CD14-positive monocyte (primary cell): Measurements from ENCODE around the gene OGDHL. TPM values are rescaled to one million over a fixed set of nuclear protein-coding genes. Genes with fewer than 3 reads are reported as not detected.

ENCODE experiments used
- DNase-seq, 3 donors: peaks; one replicate each; pipeline ENCODE4 v3.0.0-alpha.2; 2011 to 2022
- H2AFZ ChIP-seq: 2 replicates; pipeline ENCODE4 v1.6.0; 2012; ENCODE audit warnings: mild to moderate bottlenecking, low read depth, low read length, inconsistent platforms; ENCODE audit not compliant: insufficient read depth, poor library complexity, severe bottlenecking
- H3K27ac ChIP-seq, 2 donors: 1 replicate in 1 of 2; 2 replicates in 1 of 2; pipeline ENCODE4 v1.5.1; 2012 to 2013; ENCODE audit warnings: low read length in 2 of 2, control low read depth in 1 of 2, inconsistent platforms in 1 of 2, low read depth in 1 of 2, mild to moderate bottlenecking in 1 of 2
- H3K27me3 ChIP-seq, 2 donors: one replicate each; pipeline versions ENCODE4 v1.6.0 to v1.6.1; 2011 to 2013; ENCODE audit warnings: low read length in 2 of 2; ENCODE audit not compliant: control insufficient read depth in 2 of 2, insufficient read depth in 2 of 2
- H3K36me3 ChIP-seq, 2 donors: replicated peaks in 1 of 2; 1 replicate in 1 of 2; 2 replicates in 1 of 2; pipeline versions ENCODE4 v1.5.1 to v1.6.1; 2012 to 2013; ENCODE audit warnings: low read length in 2 of 2, control low read depth in 1 of 2, inconsistent platforms in 1 of 2, mild to moderate bottlenecking in 1 of 2; ENCODE audit not compliant: insufficient read depth in 2 of 2, control insufficient read depth in 1 of 2
- H3K4me1 ChIP-seq, 2 donors: 1 replicate in 1 of 2; 2 replicates in 1 of 2; pipeline versions ENCODE4 v1.5.1 to v1.6.1; 2012 to 2013; ENCODE audit warnings: low read length in 2 of 2, control low read depth in 1 of 2, inconsistent platforms in 1 of 2, mild to moderate bottlenecking in 1 of 2, moderate library complexity in 1 of 2; ENCODE audit not compliant: insufficient read depth in 2 of 2, control insufficient read depth in 1 of 2
- H3K4me2 ChIP-seq: replicated peaks from 2 replicates; pipeline ENCODE3; 2012; ENCODE audit warnings: low read length, moderate library complexity, mild to moderate bottlenecking; ENCODE audit not compliant: poor library complexity, severe bottlenecking; ENCODE audit errors: extremely low read depth
- H3K4me3 ChIP-seq, 3 experiments: fragments of 200-600 bp in 1 of 3; sonication (generic) in 1 of 3; replicated peaks in 1 of 3; 1 replicate in 2 of 3; 2 replicates in 1 of 3; pipeline ENCODE4 v1.5.1; 2011 to 2013; ENCODE audit warnings: low read length in 3 of 3, mild to moderate bottlenecking in 3 of 3, control low read depth in 2 of 3, low read depth in 2 of 3, inconsistent platforms in 1 of 3, moderate library complexity in 1 of 3
- H3K79me2 ChIP-seq: 2 replicates; pipeline ENCODE4 v1.6.0; 2012; ENCODE audit warnings: mild to moderate bottlenecking, control low read depth, inconsistent platforms, low read length, moderate library complexity; ENCODE audit not compliant: insufficient read depth
- H3K9ac ChIP-seq: 2 replicates; pipeline ENCODE4 v1.6.0; 2017; ENCODE audit warnings: low read length, mild to moderate bottlenecking; ENCODE audit not compliant: insufficient read depth, poor library complexity, severe bottlenecking
- H3K9me3 ChIP-seq, 2 donors: replicated peaks in 1 of 2; 1 replicate in 1 of 2; 2 replicates in 1 of 2; pipeline versions ENCODE4 v1.5.1 to v1.6.1; 2012 to 2013; ENCODE audit warnings: low read length in 2 of 2, control low read depth in 1 of 2; ENCODE audit not compliant: control insufficient read depth in 1 of 2, insufficient read depth in 1 of 2
- H4K20me1 ChIP-seq: 2 replicates; pipeline ENCODE4 v1.6.0; 2012; ENCODE audit warnings: mild to moderate bottlenecking, low read length, control low read depth, moderate library complexity; ENCODE audit not compliant: insufficient read depth
- H3K27ac Mint-ChIP-seq, 7 donors: one replicate each; pipeline ENCODE4 v1.8.0; 2020; ENCODE audit warnings: mild to moderate bottlenecking in 7 of 7, mixed read lengths in 7 of 7, moderate library complexity in 6 of 7, inconsistent platforms in 2 of 7
- H3K27me3 Mint-ChIP-seq, 3 donors: one replicate each; pipeline ENCODE4 v1.8.0; 2021 to 2022; ENCODE audit warnings: low read depth in 3 of 3, mild to moderate bottlenecking in 3 of 3, mixed read lengths in 3 of 3, moderate library complexity in 3 of 3, inconsistent platforms in 1 of 3
- H3K36me3 Mint-ChIP-seq, 2 donors: one replicate each; pipeline ENCODE4 v1.8.0; 2020; ENCODE audit warnings: mixed read lengths in 2 of 2, inconsistent platforms in 1 of 2, mild to moderate bottlenecking in 1 of 2
- H3K4me1 Mint-ChIP-seq: one replicate; pipeline ENCODE4 v1.8.0; 2020; ENCODE audit warnings: mild to moderate bottlenecking, mixed read lengths
- H3K4me3 Mint-ChIP-seq, 2 donors: one replicate each; pipeline ENCODE4 v1.8.0; 2020; ENCODE audit warnings: mild to moderate bottlenecking in 2 of 2, mixed read lengths in 2 of 2, moderate library complexity in 1 of 2
- H3K9me3 Mint-ChIP-seq, 7 donors: one replicate each; pipeline ENCODE4 v1.8.0; 2020 to 2022; ENCODE audit warnings: mixed read lengths in 7 of 7, mild to moderate bottlenecking in 6 of 7, moderate library complexity in 6 of 7, inconsistent platforms in 2 of 7
- WGBS: methylation state at CpG from one replicate; pipeline ENCODE4 v1.1.5; 2013; ENCODE audit warnings: missing lambda C conversion rate; ENCODE audit not compliant: insufficient coverage; 5-methylcytosine and 5-hydroxymethylcytosine counted together
- intact Hi-C, 2 donors: fragments of 100-400 bp; cut with micrococcal nuclease; formaldehyde crosslinking; loops; one replicate each; pipeline versions ENCODE4 v1.15.0 to v1.15.1; 2023
- polyA plus RNA-seq, 3 donors: library from polyadenylated mRNA; depleted of rRNA in 1 of 3; unstranded in 2 of 3; stranded (reverse) in 1 of 3; fragments of 300-500 nt in 2 of 3; fragments of >200 nt in 1 of 3; fragmentation: Illumina TruSeq in 2 of 3; gene quantifications; 1 replicate in 2 of 3; 2 replicates in 1 of 3; pipeline ENCODE4 v1.2.3, GENCODE V29; 2012 to 2021
- TF ChIP-seq, protein P1 (sequence below): fragments of 200-600 bp; IDR thresholded peaks from one replicate; pipeline ENCODE4 v1.8.0; 2022; ENCODE audit warnings: antibody characterized with exemption, mild to moderate bottlenecking

OGDHL gene
- polyA plus RNA-seq, 3 donors = not detected

DNA sequence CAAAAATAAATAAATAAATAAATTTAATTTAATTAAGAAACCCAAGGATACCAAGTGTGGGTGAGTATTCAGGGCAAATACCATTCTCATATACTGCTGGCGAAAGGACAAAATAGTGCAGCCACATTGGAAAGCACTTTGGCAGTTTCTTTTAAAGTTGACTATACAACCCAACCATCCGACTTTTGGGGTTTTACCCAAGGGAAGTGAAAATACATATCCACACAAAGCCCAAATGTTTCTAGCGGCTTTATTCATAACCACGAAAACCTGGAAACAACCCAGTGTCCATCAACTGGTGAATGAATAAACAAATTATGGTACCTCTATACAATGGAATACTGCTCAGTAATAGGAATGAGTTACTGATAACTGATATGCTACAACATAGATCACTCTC lies 36.2 kb upstream of the OGDHL start:
- Mint-ChIP-seq H3K9me3 (peaks cover 0 to 14% (median 1%) of the 10 kb centered on the region in 7 donors), H3K4me3 (no peak overlapping the region), H3K27ac (no peak overlapping the region), H3K36me3 (no peaks in the 10 kb centered on the region), H3K27me3 (peaks cover 2 to 16% (median 11%) of the 10 kb centered on the region in 3 donors), H3K4me1 (no peaks in the 10 kb centered on the region)
- no peaks in the 10 kb centered on the region for H3K27me3 ChIP-seq
- no peak overlapping the region for H3K4me2 ChIP-seq
- no peaks in the 10 kb centered on the region for H3K4me1 ChIP-seq
- H3K36me3 ChIP-seq = no peaks in the 10 kb centered on the region
- intact Hi-C loops = no loop called here
- 0% methylated on average over 1 of the region's 4 CpGs for WGBS
- H3K9ac ChIP-seq = no peak overlapping the region
- H4K20me1 ChIP-seq = no peaks in the 10 kb centered on the region
- no peaks in the 10 kb centered on the region for H3K79me2 ChIP-seq
- H3K4me3 ChIP-seq = no peak overlapping the region
- H3K9me3 ChIP-seq = no peaks in the 10 kb centered on the region
- no peak overlapping the region for H2AFZ ChIP-seq
- H3K27ac ChIP-seq = no peak overlapping the region
- TF ChIP-seq, protein P1, sequence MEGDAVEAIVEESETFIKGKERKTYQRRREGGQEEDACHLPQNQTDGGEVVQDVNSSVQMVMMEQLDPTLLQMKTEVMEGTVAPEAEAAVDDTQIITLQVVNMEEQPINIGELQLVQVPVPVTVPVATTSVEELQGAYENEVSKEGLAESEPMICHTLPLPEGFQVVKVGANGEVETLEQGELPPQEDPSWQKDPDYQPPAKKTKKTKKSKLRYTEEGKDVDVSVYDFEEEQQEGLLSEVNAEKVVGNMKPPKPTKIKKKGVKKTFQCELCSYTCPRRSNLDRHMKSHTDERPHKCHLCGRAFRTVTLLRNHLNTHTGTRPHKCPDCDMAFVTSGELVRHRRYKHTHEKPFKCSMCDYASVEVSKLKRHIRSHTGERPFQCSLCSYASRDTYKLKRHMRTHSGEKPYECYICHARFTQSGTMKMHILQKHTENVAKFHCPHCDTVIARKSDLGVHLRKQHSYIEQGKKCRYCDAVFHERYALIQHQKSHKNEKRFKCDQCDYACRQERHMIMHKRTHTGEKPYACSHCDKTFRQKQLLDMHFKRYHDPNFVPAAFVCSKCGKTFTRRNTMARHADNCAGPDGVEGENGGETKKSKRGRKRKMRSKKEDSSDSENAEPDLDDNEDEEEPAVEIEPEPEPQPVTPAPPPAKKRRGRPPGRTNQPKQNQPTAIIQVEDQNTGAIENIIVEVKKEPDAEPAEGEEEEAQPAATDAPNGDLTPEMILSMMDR = no peak
- no peak for DNase-seq

- intact Hi-C loops = no loop called here
These were observed 29.0 kb upstream of the OGDHL start for GRCh38 chr10:49791100-49791499.

More at GRCh38 chr10:49791100-49791499, 29.0 kb upstream of the OGDHL start:
- H3K4me1 ChIP-seq = no peaks in the 10 kb centered on the region
- TF ChIP-seq, protein P1 = no peak
- WGBS = 89% methylated on average over 3 of the region's 5 CpGs
- H4K20me1 ChIP-seq = no peaks in the 10 kb centered on the region
- no peak overlapping the region for H3K9ac ChIP-seq
- peaks cover 0 to 9% (median 2%) of the 10 kb centered on the region in 7 donors for H3K9me3 Mint-ChIP-seq
- no peaks in the 10 kb centered on the region for H3K27me3 ChIP-seq
- H3K9me3 ChIP-seq = no peaks in the 10 kb centered on the region
- no peak overlapping the region for H3K4me3 ChIP-seq
- no peak overlapping the region for H2AFZ ChIP-seq
- H3K36me3 ChIP-seq = no peaks in the 10 kb centered on the region
- DNase-seq = no peak
- no peak overlapping the region for H3K27ac ChIP-seq
- H3K4me3 Mint-ChIP-seq = no peak overlapping the region
- H3K4me2 ChIP-seq = no peak overlapping the region
- H3K27ac Mint-ChIP-seq = no peak overlapping the region
- H3K36me3 Mint-ChIP-seq = no peaks in the 10 kb centered on the region
- H3K79me2 ChIP-seq = no peaks in the 10 kb centered on the region
- H3K4me1 Mint-ChIP-seq = no peaks in the 10 kb centered on the region
- peaks cover 2 to 13% (median 3%) of the 10 kb centered on the region in 3 donors for H3K27me3 Mint-ChIP-seq
